Measurements from ENCODE around the gene PROK1.

PROK1 gene

DNA sequence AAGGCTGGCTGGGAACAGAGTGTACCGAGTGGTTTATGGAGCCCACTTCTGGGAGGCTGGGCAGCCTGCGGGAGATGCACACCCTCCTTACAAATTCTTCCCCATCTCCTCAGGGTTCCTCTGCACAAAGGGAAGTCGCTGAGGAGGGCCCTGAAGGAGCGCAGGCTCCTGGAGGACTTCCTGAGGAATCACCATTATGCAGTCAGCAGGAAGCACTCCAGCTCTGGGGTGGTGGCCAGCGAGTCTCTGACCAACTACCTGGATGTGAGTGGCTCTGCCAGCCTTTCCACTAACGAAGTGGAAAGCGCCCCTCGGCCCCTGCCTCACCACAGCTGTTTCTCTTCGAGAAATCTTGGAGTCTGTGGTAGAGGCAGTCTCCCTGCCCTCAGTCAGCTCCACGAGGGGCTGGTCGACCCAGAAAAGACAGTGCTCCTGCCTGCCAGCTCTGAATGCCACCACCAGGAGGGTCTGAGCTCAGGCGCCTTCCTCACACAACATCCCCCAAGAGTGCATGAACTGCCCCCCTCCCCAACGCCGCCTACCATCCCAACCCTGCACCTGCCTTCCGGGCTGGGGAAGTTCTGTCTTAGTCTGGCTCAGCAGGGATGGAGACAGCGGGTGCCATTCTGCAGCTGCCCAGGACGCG, 31.8 kb downstream of the PROK1 start:
- TF ChIP-seq, protein P1, sequence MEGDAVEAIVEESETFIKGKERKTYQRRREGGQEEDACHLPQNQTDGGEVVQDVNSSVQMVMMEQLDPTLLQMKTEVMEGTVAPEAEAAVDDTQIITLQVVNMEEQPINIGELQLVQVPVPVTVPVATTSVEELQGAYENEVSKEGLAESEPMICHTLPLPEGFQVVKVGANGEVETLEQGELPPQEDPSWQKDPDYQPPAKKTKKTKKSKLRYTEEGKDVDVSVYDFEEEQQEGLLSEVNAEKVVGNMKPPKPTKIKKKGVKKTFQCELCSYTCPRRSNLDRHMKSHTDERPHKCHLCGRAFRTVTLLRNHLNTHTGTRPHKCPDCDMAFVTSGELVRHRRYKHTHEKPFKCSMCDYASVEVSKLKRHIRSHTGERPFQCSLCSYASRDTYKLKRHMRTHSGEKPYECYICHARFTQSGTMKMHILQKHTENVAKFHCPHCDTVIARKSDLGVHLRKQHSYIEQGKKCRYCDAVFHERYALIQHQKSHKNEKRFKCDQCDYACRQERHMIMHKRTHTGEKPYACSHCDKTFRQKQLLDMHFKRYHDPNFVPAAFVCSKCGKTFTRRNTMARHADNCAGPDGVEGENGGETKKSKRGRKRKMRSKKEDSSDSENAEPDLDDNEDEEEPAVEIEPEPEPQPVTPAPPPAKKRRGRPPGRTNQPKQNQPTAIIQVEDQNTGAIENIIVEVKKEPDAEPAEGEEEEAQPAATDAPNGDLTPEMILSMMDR (IDR thresholded peaks at IDR 0.05; ENCODE audit: low read depth, low read length, missing control alignments), result no peak
- DNase-seq, result no peak
- in situ Hi-C loops (cut with HindIII; ENCODE audit: low pct_ligation_motif_present, low sequenced_read_pairs), result no loop called here
- H3K27me3 ChIP-seq (replicated peaks), result no peaks in the 10 kb centered on the region
- H3K4me3 ChIP-seq (ENCODE audit: low read depth, low read length), result no peak overlapping the region
- H3K27ac ChIP-seq, result no peak overlapping the region
- no peaks in the 10 kb centered on the region for H3K36me3 ChIP-seq (replicated peaks)

DNA sequence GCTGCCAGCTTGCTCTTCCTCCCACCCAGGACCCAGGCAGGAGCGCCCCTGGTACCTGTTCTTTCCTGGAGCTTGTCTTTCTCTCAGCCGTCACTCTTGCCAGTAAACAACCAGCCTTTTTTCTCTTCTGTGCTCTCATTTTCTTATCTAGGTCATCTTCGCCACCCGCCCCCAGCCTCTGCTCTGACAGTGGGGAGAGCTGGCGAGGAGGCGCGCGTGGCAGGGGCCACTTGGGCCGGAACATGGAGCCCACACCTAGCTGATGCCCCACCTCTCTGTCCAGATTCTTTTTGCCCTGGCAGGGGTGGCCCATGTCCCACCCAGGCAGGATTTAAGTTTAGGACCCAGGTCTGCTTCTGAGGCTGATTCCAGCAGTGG, 32.3 kb downstream of the PROK1 start:
- Histone ChIP-seq H3K36me3 (replicated peaks) (no peaks in the 10 kb centered on the region), H3K27me3 (replicated peaks) (no peaks in the 10 kb centered on the region), H3K4me3 (ENCODE audit: low read depth, low read length) (no peak overlapping the region), H3K27ac (no peak overlapping the region)
- TF ChIP-seq, protein P1 (IDR thresholded peaks at IDR 0.05; ENCODE audit: low read depth, low read length, missing control alignments), result no peak
- DNase-seq, result no peak
- in situ Hi-C loops (cut with HindIII; ENCODE audit: low pct_ligation_motif_present, low sequenced_read_pairs), result no loop called here

DNA sequence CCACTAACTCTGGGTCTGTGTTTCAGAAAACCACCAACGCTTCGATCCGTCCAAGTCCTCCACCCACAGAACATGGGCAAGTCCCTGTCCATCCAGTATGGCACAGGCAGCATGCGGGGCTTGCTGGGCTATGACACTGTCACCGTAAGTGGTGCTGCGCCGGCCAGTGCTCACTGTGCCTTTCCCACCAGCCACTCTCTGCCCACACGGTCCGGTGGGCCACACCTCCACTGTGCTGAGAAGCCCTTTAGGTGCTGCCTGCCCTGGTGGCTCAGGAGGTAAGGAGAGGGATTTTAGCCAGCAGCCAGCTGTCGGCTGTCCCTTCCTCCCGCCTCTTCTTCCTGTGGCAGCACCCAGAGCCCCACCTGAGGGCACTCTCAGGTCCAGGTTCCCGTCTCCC, 33.9 kb downstream of the PROK1 start:
- Histone ChIP-seq H3K27ac (no peak overlapping the region), H3K36me3 (replicated peaks) (no peaks in the 10 kb centered on the region), H3K27me3 (replicated peaks) (no peaks in the 10 kb centered on the region), H3K4me3 (ENCODE audit: low read depth, low read length) (no peak overlapping the region)
- TF ChIP-seq, protein P1 (IDR thresholded peaks at IDR 0.05; ENCODE audit: low read depth, low read length, missing control alignments), result no peak
- in situ Hi-C loops (cut with HindIII; ENCODE audit: low pct_ligation_motif_present, low sequenced_read_pairs), result no loop called here
- no peak for DNase-seq

DNA sequence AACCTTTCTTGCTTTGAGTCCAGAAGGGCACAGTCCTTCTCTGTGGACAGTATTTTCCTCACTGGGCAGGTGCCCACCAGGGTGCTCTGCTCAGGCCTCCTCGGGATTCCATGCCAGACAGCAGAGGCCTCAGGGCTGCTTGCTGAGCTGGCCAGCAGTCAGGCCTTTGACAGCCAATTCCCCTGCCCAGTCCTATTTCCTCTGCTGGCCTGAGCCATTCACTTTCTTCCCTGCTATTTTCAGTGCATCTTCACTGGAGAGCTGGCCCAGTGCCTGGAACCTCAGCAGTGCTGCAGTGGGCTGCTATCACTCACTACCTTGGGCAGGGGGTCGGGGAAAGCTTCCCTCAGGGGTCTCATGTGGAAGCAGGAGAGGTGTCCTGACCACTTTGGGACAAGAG, 34.8 kb downstream of the PROK1 start:
- no peak for DNase-seq
- Histone ChIP-seq H3K4me3 (ENCODE audit: low read depth, low read length) (no peak overlapping the region), H3K27me3 (replicated peaks) (no peaks in the 10 kb centered on the region), H3K27ac (no peak overlapping the region), H3K36me3 (replicated peaks) (no peaks in the 10 kb centered on the region)
- in situ Hi-C loops (cut with HindIII; ENCODE audit: low pct_ligation_motif_present, low sequenced_read_pairs), result no loop called here
- TF ChIP-seq, protein P1 (IDR thresholded peaks at IDR 0.05; ENCODE audit: low read depth, low read length, missing control alignments), result no peak

DNA sequence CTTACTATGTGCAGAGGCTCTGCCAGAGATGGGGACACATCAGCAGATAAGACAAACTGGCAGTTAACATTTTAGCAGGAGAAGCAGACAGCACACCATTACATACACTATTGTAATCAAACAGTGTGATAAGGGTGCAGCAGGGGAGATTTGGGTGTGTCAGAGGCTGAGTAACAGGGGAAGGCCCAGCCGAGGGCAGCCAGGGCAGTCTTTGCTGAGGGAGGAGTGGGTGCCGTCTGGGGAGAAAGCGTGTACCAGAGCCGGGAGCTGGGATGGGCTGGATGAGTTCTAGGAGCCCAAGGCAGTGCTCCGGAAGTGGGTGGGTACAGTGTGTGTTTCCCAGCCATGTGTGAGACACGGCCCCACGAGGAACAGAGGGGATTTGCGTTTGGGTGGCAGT, 36.8 kb downstream of the PROK1 start:
- in situ Hi-C loops (cut with HindIII; ENCODE audit: low pct_ligation_motif_present, low sequenced_read_pairs), result no loop called here
- H3K4me3 ChIP-seq (ENCODE audit: low read depth, low read length), result no peak overlapping the region

More for the DNA sequence above, 36.8 kb downstream of the PROK1 start:
- no peak overlapping the region for H3K27ac ChIP-seq
- TF ChIP-seq, protein P1 (IDR thresholded peaks at IDR 0.05; ENCODE audit: low read depth, low read length, missing control alignments), result no peak
- no peak for DNase-seq
- no peaks in the 10 kb centered on the region for H3K27me3 ChIP-seq (replicated peaks)
- H3K36me3 ChIP-seq (replicated peaks), result no peaks in the 10 kb centered on the region

All from brain microvascular endothelial cell (primary cell).